ENCODE data around the gene AKT3. TPM values are rescaled to one million over a fixed set of nuclear protein-coding genes. Genes with fewer than 3 reads are reported as not detected.

AKT3 gene
- total and polyA plus RNA-seq, 8 donors, result 5.5 to 100 (median 13.8) TPM

GRCh38 chr1:243546457-243546856 lies 303.6 kb downstream of the AKT3 start:
- intact Hi-C loops (cut with DNase I; ENCODE audit: low total_unique reads), result no loop called here
- Histone ChIP-seq H3K27ac (no peak overlapping the region), H3K4me1 (no peaks in the 10 kb centered on the region), H3K36me3 (peaks cover 0 to 5% (median 2%) of the 10 kb centered on the region in 4 donors), H3K9me3 (no peaks in the 10 kb centered on the region), H3K27me3 (no peaks in the 10 kb centered on the region), H3K4me3 (no peak overlapping the region)
- 0% methylated on average over 1 of the region's 1 CpG for WGBS, 5 donors
- no peak for DNase-seq
- no peak for TF ChIP-seq CTCF (IDR thresholded peaks at IDR 0.05)
- no peak for TF ChIP-seq EP300 (IDR thresholded peaks at IDR 0.05)

GRCh38 chr1:243543501-243543900 lies 306.5 kb downstream of the AKT3 start:
- H3K4me3 ChIP-seq, result no peak overlapping the region
- H3K27ac ChIP-seq, result no peak overlapping the region
- no peaks in the 10 kb centered on the region for H3K27me3 ChIP-seq
- no peak for DNase-seq
- intact Hi-C loops (cut with DNase I; ENCODE audit: low total_unique reads), result no loop called here
- 75 to 81% (median 78%) methylated on average over 2 of the region's 2 CpGs for WGBS, 5 donors
- no peaks in the 10 kb centered on the region for H3K9me3 ChIP-seq
- TF ChIP-seq CTCF (IDR thresholded peaks at IDR 0.05), result no peak
- no peak for TF ChIP-seq POLR2A (IDR thresholded peaks at IDR 0.05)
- TF ChIP-seq EP300 (IDR thresholded peaks at IDR 0.05), result no peak
- no peaks in the 10 kb centered on the region for H3K4me1 ChIP-seq
- peaks cover 0 to 5% (median 2%) of the 10 kb centered on the region in 4 donors for H3K36me3 ChIP-seq

GRCh38 chr1:243542739-243543415 lies 307.2 kb downstream of the AKT3 start:
- no peak for DNase-seq
- no peaks in the 10 kb centered on the region for H3K4me1 ChIP-seq
- intact Hi-C loops (cut with DNase I; ENCODE audit: low total_unique reads), result no loop called here
- H3K36me3 ChIP-seq, result peaks cover 0 to 5% (median 2%) of the 10 kb centered on the region in 4 donors
- TF ChIP-seq POLR2A (IDR thresholded peaks at IDR 0.05) (no peak), EP300 (IDR thresholded peaks at IDR 0.05) (no peak)
- H3K27me3 ChIP-seq, result no peaks in the 10 kb centered on the region
- no peaks in the 10 kb centered on the region for H3K9me3 ChIP-seq
- 60 to 69% (median 68%) methylated on average over 7 of the region's 7 CpGs for WGBS, 5 donors
- H3K4me3 ChIP-seq, result no peak overlapping the region
- H3K27ac ChIP-seq, result no peak overlapping the region

- intact Hi-C loops (cut with DNase I; ENCODE audit: low total_unique reads), result no loop called here
- H3K27ac ChIP-seq, result no peak overlapping the region
- no peaks in the 10 kb centered on the region for H3K4me1 ChIP-seq
- peaks cover 0 to 5% (median 2%) of the 10 kb centered on the region in 4 donors for H3K36me3 ChIP-seq
- no peak for DNase-seq
- H3K9me3 ChIP-seq, result no peaks in the 10 kb centered on the region
- no peaks in the 10 kb centered on the region for H3K27me3 ChIP-seq
- TF ChIP-seq POLR2A (IDR thresholded peaks at IDR 0.05) (no peak), EP300 (IDR thresholded peaks at IDR 0.05) (no peak), CTCF (IDR thresholded peaks at IDR 0.05) (no peak)
- H3K4me3 ChIP-seq, result no peak overlapping the region
Measured at GRCh38 chr1:243539636-243540035, 310.4 kb downstream of the AKT3 start.

GRCh38 chr1:243535014-243535413 lies 315.0 kb downstream of the AKT3 start:
- no peak for TF ChIP-seq CTCF (IDR thresholded peaks at IDR 0.05)
- no peak for TF ChIP-seq POLR2A (IDR thresholded peaks at IDR 0.05)
- no peak for TF ChIP-seq EP300 (IDR thresholded peaks at IDR 0.05)
- TF ChIP-seq POLR2AphosphoS5 (IDR thresholded peaks at IDR 0.05), result no peak
- 85 to 96% (median 92%) methylated on average over 1 of the region's 1 CpG for WGBS, 5 donors
- no peak for DNase-seq
- intact Hi-C loops (cut with DNase I; ENCODE audit: low total_unique reads), result no loop called here
- no peak overlapping the region for H3K27ac ChIP-seq
- H3K27me3 ChIP-seq, result no peaks in the 10 kb centered on the region
- no peaks in the 10 kb centered on the region for H3K9me3 ChIP-seq
- no peak overlapping the region for H3K4me3 ChIP-seq
- H3K36me3 ChIP-seq, result no peaks in the 10 kb centered on the region
- H3K4me1 ChIP-seq, result no peaks in the 10 kb centered on the region
